ENCODE data around the gene MRPL20.

The MRPL20 gene

DNA sequence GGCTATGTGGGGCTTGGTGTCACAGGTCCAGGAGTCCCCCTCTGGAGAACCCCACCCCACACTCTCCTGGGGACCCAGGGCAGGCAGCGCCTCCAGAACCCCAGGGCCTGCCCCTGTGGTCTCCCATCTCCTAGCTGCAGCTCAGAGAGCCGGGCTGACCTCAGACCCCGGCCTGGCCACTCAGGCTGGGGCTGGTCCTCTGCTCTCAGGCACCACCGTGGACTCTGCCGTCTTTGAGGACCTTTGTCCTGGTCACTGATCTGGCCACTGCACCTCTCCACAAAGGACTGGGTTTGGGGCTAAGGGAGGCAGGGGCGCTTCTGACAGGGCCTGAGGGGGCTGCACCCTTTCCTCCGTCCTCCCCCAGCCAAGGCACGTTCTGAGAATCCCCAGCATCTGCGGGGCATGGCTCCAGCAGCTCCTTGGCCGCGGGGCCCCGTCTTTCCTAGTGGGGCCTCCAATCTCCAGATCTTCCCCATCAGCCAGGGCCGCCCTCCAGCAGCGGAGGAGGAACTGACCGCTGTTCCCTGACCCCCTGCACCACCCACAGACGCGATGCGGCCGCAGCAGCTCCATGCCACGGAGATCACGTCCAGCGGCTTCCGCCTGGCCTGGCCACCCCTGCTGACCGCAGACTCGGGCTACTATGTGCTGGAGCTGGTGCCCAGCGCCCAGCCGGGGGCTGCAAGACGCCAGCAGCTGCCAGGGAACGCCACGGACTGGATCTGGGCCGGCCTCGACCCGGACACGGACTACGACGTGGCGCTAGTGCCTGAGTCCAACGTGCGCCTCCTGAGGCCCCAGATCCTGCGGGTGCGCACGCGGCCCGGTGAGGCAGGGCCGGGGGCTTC is 31.7 kb upstream of the MRPL20 start:
- TF ChIP-seq, protein P1, sequence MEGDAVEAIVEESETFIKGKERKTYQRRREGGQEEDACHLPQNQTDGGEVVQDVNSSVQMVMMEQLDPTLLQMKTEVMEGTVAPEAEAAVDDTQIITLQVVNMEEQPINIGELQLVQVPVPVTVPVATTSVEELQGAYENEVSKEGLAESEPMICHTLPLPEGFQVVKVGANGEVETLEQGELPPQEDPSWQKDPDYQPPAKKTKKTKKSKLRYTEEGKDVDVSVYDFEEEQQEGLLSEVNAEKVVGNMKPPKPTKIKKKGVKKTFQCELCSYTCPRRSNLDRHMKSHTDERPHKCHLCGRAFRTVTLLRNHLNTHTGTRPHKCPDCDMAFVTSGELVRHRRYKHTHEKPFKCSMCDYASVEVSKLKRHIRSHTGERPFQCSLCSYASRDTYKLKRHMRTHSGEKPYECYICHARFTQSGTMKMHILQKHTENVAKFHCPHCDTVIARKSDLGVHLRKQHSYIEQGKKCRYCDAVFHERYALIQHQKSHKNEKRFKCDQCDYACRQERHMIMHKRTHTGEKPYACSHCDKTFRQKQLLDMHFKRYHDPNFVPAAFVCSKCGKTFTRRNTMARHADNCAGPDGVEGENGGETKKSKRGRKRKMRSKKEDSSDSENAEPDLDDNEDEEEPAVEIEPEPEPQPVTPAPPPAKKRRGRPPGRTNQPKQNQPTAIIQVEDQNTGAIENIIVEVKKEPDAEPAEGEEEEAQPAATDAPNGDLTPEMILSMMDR (IDR thresholded peaks at IDR 0.05; ENCODE audit: low read depth, low read length, missing control alignments), result no peak
- no peak overlapping the region for H3K4me3 ChIP-seq (replicated peaks; ENCODE audit: low read depth, low read length)
- DNase-seq (ENCODE audit: extremely low read depth, low read depth), result no peak

DNA sequence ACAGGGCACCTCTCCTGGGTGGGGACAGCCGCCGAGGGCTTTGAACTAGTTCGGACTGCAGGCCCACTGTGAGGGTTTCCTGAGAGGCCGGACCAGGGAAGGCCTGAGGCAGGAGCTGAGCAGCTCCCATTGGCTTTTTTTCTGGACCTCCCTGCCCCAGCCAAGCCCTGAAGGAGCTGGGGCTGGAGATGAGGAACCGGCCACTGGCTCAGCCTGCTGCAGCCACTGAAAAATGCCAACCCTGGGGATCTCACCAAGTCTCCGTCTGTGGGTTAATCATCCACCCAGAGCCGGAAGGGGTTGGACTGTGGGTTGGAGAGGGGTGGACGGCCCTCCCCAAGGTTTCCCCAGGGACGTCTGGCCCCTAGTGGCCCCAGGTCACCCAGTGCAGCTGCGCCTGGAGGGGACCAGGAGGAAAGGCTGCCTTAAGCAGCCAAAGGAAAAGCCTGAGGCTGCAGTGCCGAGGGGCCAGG is 30.8 kb upstream of the MRPL20 start:
- TF ChIP-seq, protein P1 (IDR thresholded peaks at IDR 0.05; ENCODE audit: low read depth, low read length, missing control alignments), result no peak
- DNase-seq (ENCODE audit: extremely low read depth, low read depth), result no peak
- H3K4me3 ChIP-seq (replicated peaks; ENCODE audit: low read depth, low read length), result no peak overlapping the region

DNA sequence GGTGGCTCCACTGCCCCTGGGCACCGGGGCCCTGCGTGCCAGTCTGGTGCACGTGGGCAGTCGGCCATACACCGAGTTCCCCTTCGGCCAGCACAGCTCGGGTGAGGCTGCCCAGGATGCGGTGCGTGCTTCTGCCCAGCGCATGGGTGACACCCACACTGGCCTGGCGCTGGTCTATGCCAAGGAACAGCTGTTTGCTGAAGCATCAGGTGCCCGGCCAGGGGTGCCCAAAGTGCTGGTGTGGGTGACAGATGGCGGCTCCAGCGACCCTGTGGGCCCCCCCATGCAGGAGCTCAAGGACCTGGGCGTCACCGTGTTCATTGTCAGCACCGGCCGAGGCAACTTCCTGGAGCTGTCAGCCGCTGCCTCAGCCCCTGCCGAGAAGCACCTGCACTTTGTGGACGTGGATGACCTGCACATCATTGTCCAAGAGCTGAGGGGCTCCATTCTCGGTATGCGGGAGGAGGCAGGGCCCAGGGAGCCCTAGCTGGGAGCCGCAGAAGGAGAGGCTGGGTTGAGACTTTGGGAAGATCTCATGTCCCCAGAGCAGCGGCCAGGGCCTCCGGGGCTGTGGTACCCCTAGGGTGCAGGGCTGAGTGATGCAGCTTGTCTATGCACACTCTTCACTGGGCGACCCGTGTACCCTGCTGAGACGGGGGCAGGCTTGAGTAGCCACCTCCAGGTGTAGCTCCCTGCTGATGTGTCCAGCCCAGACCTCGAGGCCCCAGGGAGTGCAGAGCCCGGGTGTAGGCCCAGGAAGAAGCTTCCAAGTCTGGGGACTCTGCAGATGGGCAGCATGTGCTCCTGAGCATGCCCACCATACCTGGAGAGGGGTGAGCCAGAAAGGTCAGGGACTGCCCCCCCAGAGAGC is 30.2 kb upstream of the MRPL20 start:
- no peak overlapping the region for H3K4me3 ChIP-seq (replicated peaks; ENCODE audit: low read depth, low read length)
- TF ChIP-seq, protein P1 (IDR thresholded peaks at IDR 0.05; ENCODE audit: low read depth, low read length, missing control alignments), result no peak
- no peak for DNase-seq (ENCODE audit: extremely low read depth, low read depth)

DNA sequence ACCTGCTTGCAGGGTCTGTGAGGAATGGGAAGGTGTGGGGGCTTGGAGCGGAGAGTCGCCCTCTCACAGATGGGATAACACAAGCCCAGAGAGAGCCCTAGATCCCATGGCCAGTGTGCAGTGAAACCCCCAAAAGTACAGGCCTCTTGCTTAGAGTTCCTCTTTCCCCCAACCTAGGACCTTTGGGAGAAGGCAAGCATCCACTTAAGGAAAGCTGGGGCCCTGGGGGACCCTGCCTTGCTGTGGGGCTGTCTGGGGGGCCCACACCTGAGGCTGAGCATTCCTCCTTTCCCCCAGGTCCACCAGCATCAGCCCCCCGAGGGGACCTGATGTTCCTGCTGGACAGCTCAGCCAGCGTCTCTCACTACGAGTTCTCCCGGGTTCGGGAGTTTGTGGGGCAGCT is 29.5 kb upstream of the MRPL20 start:
- TF ChIP-seq, protein P1 (IDR thresholded peaks at IDR 0.05; ENCODE audit: low read depth, low read length, missing control alignments), result no peak
- DNase-seq (ENCODE audit: extremely low read depth, low read depth), result no peak
- no peak overlapping the region for H3K4me3 ChIP-seq (replicated peaks; ENCODE audit: low read depth, low read length)

DNA sequence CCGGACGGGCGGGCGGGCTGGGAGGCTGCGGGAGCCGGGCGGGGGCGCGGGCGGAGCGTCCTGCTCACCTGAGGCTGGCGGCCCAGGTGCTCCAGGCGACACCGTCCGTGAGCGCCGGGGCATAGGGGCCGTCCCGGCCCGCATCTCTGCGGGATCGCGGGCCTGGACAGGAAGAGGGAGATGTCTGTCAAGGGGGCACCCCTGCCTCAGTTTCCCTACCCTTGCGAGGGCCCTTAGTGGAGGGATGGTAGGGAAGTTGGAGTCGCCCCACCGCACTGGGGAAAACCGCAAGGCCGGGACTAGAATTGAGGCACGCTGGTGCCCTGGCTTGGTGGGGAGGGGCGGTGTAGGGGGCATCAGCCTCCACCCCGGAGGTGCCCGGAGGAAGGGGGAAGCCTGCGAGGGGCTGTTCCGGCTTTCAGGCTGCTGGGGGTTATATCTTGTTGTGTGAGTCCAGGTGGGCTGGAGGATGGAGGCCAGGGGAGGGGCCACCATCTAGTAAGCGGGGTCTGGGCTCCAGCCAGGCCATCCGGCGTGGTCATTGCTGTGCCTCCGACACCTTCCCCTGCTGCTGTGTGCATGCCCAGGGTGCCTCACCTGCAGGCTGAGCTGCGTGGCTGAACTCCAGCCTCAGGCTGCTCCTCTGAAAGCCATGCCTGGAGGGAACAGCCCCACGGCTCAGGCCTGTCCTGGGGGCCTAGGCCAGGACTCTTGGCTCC is 29.0 kb upstream of the MRPL20 start:
- TF ChIP-seq, protein P1 (IDR thresholded peaks at IDR 0.05; ENCODE audit: low read depth, low read length, missing control alignments), result no peak
- DNase-seq (ENCODE audit: extremely low read depth, low read depth), result no peak
- H3K4me3 ChIP-seq (replicated peaks; ENCODE audit: low read depth, low read length), result peak overlapping the region; percentile 20

DNA sequence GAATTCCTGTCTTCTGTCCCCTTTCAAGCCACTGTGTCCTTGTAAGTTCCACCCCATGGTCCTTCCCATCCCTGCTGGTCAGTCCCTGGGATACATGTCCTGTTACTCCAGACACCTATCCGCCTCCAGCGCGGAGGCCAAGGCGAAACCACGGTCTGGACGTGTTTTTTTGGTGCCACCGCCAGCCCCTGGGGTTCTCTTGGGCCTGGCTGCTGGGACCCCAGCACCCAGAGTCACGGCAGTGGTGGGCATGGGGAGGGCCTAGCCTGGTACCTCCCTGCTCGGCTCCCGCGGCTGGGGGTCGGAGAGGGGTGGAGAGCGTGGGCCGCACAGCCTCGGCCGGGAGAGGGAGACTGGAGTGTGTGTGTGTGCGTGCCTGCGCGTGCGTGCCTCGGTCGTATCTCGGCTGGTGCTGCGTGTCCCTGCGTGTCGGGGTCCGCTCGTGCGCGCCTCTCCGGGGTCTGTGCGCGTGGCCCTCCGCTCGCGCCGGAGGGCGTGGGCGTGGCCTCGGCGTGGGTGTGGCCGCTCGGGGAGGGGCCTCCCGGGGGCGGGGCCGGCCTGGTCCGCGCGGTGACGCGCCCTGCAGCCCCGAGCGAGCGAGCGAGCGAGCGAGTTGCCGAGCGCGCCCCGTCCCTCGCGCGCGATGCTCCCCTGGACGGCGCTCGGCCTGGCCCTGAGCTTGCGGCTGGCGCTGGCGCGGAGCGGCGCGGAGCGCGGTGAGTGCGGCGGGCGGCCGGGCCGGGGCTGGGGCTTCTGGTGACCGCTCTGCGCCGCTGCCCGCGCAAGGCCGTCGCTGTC is 28.2 kb upstream of the MRPL20 start, which contains the start of gene VWA1:
VWA1 (plus strand) TSS at position 585 of the 798 bp plus-strand sequence; CDS start at position 644, 59 bp downstream.
- TF ChIP-seq, protein P1 (IDR thresholded peaks at IDR 0.05; ENCODE audit: low read depth, low read length, missing control alignments), result no peak
- H3K4me3 ChIP-seq (replicated peaks; ENCODE audit: low read depth, low read length), result peak within 1 kb of the TSS; percentile 20
- no peak for DNase-seq (ENCODE audit: extremely low read depth, low read depth)
